GM12892 (cell line): ENCODE data around the gene ZFP69B.

Experiments
- DNase-seq: peaks from one replicate; pipeline ENCODE4 v3.0.0; 2011; ENCODE audit not compliant: insufficient read length
- FAIRE-seq: peaks from 2 replicates; lab custom pipeline; 2011; peaks lifted over from hg19 to GRCh38; lab: Jason Lieb, UNC
- POLR2A ChIP-seq: IDR thresholded peaks from 2 replicates; pipeline ENCODE4 v1.6.1; 2011; ENCODE audit warnings: low read depth, low read length, control low read depth
- POLR2AphosphoS5 ChIP-seq: IDR thresholded peaks from 2 replicates; pipeline ENCODE4 v1.6.1; 2011; ENCODE audit warnings: low read depth, low read length, control low read depth
- TAF1 ChIP-seq: IDR thresholded peaks from 2 replicates; pipeline ENCODE4 v1.6.1; 2011; ENCODE audit warnings: low read depth, mild to moderate bottlenecking, control low read depth, low read length, borderline replicate concordance

Gene ZFP69B

DNA sequence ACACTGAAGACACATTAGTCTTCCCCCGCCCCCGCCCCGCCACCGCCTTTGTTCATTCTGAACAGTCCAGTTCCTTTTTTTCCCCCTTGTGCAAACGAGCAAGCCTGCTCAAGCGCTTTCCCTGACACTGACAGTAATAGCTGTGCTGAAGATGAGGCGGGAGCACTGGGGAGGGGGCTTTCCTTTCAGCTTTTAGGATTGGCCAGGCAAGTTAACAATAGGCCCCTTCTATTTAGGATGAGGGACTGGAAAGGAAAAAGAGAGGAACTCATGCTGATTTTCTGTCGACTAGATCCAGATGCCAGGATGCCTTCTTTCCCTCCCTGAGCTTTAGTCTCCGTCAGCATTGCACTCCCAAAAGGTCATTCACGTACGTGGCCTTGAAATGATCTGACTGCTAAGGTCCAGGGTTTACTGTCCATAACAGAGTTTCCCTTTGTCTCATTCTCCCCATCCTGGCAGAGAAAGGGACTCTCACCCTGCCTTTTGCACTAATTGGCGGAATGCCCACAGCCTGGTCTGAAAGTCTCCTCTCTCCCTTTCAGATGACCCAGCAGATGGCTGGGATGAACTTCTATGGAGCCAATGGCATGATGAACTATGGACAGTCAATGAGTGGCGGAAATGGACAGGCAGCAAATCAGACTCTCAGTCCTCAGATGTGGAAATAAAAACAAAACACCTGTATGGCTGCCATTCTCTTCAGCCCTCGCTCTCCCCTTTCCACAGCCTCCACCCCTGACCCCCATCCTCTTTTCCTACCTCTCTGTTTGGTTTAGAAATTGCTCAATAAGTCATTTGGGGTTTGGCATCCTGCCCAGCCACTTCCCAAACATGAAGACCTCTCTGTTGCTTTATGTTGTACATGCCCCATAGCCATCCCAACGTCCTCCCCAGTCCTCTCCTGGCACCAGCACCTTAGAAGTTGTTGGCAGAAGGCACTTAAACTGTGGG lies 28.6 kb upstream of the ZFP69B start:
- TF ChIP-seq TAF1: no peak
- no peak for TF ChIP-seq POLR2A
- TF ChIP-seq POLR2AphosphoS5: no peak
- FAIRE-seq: no peak
- no peak for DNase-seq

DNA sequence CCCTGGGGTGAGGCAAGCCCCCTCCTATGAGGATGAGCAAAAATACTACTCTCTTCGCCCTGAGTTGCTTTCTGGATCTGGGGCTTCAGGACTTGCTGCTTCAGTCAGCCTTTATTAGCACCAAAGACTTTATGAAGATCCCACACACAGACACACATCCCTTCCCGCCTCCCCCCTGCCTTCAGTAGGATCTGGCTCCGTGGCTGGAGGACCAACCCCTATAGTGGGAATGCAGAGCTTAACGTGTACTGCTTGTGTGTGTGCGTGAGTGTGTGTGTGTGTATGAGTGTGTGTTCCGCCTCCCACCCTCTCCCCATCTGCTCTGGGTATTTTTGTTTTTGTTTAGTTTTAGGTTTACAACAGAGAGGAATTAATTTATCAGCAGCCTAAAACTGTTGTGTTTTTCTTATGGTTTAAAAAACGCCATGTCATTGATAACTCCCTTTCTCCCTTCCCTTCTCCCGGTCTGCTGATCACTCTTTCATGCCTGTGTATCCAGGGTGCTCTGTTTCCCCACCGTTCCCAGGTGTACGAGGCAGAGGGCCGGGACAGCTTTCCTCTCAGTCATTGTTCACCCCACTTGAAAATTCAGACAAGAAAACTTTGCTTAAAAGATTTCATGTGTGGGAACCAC lies 27.5 kb upstream of the ZFP69B start:
- FAIRE-seq: no peak
- no peak for DNase-seq
- no peak for TF ChIP-seq POLR2A
- 0 out of 2 replicates have a peak, but pooled peaks have one; percentile 24 for TF ChIP-seq POLR2AphosphoS5

DNA sequence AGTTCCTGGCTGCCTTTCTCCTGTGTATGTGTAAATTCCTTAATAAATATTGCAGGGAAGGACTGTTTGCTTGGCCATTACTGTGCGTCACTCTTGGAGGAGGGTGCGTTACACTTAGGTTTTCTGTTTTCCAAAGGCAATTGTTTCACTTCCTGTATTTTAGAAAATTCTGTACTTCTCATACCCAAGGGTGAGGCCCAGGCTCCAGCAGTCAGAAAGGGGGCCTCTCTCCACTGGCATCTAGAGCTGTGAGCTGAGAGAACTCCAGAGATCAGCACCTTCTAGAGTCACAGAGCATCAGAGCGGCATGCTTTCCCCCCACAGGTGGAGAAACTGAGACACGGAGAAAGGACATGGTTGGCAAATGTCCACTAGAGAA lies 27.0 kb upstream of the ZFP69B start:
- FAIRE-seq (no peak), DNase-seq (no peak)
- TF ChIP-seq TAF1 (no peak), POLR2AphosphoS5 (no peak), POLR2A (no peak)

DNA sequence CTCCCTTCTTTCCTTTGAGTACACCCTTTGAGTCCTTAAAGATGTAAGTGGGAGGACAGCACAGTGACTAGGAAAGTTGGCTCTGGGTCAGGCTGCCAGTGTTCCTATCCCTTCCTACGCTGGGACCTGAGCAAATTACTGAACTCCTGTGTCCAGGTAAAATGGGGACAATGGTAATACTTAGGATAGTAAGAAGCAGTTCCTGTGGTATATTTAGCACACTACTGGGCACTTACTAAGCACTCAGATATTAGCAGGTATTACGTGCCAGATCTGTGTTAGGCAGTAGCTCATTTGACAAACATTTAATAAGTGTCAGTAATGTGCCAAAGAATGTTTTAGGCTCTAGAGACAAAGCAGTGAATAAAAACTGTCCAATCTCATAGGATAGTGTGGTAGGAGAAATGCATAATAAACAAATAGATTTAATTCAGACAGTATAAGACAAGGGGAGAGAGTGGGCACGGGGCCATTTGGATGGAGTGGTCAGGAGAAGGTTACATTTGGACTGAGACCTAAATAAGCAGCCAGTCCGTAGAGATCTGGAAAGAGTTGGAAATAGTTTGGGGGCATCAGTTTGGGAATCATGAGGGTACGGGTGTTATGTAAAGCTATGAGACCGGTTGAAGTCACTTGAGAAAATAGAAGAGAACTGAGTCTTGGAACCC lies 26.2 kb upstream of the ZFP69B start:
- FAIRE-seq (no peak), DNase-seq (no peak)
- TF ChIP-seq POLR2AphosphoS5 (no peak), TAF1 (no peak), POLR2A (no peak)

DNA sequence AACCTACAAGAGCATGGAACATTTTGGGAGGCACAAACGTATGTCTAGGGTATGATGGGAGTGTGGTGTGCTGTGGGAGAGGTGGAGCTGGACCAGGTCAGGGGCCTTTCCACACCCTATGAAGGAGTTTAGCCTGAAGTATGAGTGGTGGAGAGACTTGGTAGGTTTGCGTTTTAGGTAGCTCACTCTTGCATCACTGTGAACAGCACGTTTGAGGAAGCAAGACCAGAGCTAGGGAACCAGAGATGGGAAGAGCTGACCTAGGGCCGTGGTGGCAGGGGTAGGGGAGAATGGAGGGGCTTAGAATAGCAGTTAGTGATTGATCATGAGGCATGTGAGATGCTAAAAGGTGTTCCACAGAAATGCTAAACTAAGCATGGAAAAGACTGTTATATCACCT lies 25.1 kb upstream of the ZFP69B start:
- no peak for DNase-seq
- no peak for FAIRE-seq
- TF ChIP-seq POLR2A (no peak), TAF1 (no peak), POLR2AphosphoS5 (no peak)

DNA sequence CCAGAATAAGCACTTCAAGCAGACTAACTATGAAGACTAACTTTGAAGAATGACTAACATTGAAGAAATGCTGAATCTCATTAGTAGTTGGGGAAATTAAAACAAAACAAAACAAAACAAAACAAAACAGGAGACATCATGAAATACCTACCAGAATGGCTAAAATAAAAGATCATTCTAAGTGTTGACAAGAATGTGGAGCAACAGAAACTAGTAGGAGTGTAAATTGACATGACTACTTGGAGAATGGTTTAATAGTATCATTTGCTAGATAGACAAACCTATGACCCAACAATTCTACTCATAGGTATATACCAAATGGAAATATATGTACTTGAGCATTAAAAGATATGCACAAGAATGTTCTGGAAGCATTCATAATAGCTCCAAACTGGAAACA lies 18.9 kb upstream of the ZFP69B start:
- TF ChIP-seq POLR2AphosphoS5: no peak
- no peak for TF ChIP-seq POLR2A
- TF ChIP-seq TAF1: no peak

DNA sequence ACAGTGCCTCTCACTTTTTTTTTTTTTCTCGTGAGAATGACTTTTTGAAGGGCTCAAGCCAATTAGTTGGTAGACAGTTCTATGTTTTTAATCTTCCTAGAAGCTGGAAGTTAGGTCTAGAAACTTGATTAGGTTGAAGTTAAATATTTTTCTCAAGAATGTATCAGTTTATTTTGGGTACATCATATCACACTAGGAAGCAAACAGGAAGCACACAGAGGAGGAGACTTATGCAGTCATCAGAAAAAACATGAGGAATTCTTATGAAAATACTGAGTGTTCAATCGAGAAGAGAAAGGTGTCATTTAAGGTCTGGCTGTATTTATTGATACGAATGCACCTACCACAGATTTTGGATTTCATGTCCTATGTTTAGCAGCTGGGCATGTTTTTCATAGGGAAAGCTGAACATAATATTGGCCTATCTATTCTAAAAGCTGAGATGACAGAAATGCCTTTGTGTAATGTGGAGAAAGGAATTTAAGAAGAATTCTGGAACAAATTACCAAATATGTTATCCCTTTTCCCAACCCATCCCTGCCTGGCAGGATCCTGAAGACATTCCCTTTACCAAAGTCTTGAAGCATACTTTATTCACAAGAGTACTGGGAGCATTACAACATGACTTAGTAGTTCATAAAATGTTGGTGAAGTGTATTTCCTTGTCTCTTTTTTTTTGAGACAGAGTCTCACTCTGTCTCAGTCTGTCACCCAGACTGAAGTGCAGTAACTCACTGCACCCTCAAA lies 17.5 kb upstream of the ZFP69B start:
- no peak for TF ChIP-seq POLR2AphosphoS5
- no peak for TF ChIP-seq POLR2A
- no peak for TF ChIP-seq TAF1
- DNase-seq (no peak), FAIRE-seq (no peak)

More for the DNA sequence above, 18.9 kb upstream of the ZFP69B start:
- DNase-seq: no peak
- no peak for FAIRE-seq

DNA sequence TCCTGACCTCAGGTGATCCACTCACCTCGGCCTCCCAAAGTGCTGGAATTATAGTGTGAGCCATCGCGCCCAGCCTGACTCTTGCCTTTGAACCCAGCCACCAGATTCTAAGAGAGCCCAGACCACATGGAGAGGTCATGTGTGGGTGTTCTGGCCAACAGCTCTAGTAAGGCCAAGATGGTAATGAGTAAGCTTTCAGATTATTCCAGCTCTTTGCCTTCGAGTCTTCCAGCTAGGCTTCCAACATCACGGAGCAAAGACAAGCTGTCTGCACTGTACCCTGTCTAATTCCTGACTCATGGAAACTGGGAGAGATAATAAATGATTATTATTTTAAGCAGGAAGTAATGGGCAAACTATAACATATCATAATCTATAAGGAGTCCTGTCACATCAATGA lies 14.8 kb upstream of the ZFP69B start:
- TF ChIP-seq POLR2A (no peak), TAF1 (no peak), POLR2AphosphoS5 (no peak)
- FAIRE-seq (no peak), DNase-seq (no peak)

DNA sequence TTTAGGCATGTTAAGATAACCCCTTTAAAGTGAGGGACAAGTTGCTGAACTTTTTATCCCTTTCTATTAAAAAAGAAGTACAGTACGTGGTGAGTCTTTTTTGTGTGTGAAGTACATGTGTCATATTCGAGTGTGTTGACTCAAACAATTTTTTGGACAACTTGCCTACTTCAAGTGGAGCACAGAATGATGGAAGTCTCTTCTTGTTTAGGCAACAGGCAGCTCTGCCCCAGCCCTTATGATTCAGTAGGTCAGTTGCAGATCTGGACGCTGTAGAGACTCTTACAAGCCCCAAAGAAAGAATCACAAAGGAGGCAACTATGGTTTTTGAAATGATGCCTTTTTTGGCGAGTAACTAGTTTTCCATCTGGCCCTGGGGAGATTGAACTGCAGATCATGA lies 14.4 kb upstream of the ZFP69B start:
- TF ChIP-seq TAF1 (no peak), POLR2A (no peak), POLR2AphosphoS5 (no peak)
- FAIRE-seq (no peak), DNase-seq (no peak)

DNA sequence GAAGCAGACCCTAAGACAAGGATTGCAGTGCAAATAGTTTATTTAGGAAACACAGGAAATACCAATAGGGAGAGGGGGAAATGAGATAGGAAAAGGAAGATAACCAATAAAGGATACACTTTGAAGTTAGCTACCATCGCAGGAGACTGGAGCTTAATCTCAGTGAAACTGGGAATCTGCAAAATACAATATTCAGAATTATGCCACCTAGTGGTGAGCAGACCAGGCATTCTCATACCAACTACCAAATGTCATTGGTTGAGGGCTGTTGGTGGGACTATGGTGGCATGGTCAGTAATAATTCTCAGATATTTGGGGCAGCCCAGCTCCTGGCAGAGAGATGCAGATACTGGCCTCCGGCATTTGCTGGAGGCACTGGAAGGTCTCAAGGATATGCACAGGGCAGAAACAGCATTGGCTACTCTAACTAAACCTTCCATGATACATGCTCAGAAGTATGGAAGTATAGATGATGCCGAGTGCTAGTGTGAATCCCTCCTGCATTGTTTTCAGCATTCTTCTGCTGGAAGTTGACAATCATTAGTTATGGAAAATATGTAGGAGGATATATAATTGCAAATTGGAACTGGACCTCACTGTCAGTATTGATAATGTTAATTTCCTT lies 11.8 kb upstream of the ZFP69B start:
- FAIRE-seq (peak; percentile 56), DNase-seq (no peak)
- no peak for TF ChIP-seq TAF1
- no peak for TF ChIP-seq POLR2A
- TF ChIP-seq POLR2AphosphoS5: no peak

DNA sequence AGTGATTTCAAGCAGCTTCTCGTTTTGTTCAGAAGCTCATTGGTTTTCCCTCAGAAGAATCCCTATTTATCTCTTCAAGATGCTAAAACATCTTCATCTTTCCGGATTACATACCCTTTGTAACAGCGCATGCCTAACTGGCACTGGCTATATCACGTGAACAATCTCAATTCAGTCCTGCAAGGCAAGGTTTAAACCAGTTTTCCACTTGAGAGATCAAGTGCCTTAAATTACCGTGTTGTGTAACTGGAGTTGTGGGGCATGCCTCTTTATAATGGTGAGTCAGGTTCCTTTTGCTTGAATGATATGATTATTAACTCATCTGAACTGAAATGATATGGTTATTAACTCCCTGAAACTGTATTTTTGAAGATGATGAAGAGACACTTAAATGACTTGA lies 11.0 kb upstream of the ZFP69B start:
- TF ChIP-seq POLR2A (no peak), POLR2AphosphoS5 (no peak), TAF1 (no peak)
- DNase-seq (no peak), FAIRE-seq (no peak)
